Body of pancreas (tissue), 4 donors: Measurements from ENCODE around the gene EED. TPM values are rescaled to one million over a fixed set of nuclear protein-coding genes. Genes with fewer than 3 reads are reported as not detected.

ENCODE experiments used
- ATAC-seq: fragments of 150-250 bp; one replicate; pipeline ENCODE4 v1.9.1; 2016
- DNase-seq, 4 donors: peaks; one replicate each; pipeline ENCODE4 v3.0.0-alpha.2; 2019
- H3K27ac ChIP-seq, 4 donors: fragments of 200-600 bp; sonication (generic); 1 replicate in 3 of 4; 2 replicates in 1 of 4; pipeline versions ENCODE4 v1.5.1 to v1.6.1; 2016 to 2019; ENCODE audit warnings: mild to moderate bottlenecking in 1 of 4, mixed read lengths in 1 of 4, moderate library complexity in 1 of 4
- H3K27me3 ChIP-seq, 2 donors: fragments of 200-600 bp; sonication (generic); one replicate each; pipeline ENCODE4 v1.6.0; 2016; ENCODE audit warnings: mild to moderate bottlenecking in 1 of 2
- H3K36me3 ChIP-seq, 2 donors: fragments of 200-600 bp; sonication (generic); replicated peaks in 1 of 2; 2 replicates each; pipeline ENCODE4 v1.5.1; 2016; ENCODE audit warnings: low read depth in 2 of 2; ENCODE audit not compliant: insufficient read depth in 1 of 2
- H3K4me1 ChIP-seq: fragments of 200-600 bp; sonication (generic); one replicate; pipeline ENCODE4 v1.6.0; 2016
- H3K4me3 ChIP-seq, 2 donors: fragments of 200-600 bp; sonication (generic); 1 replicate in 1 of 2; 2 replicates in 1 of 2; pipeline ENCODE4 v1.5.1; 2016 to 2019
- H3K9me3 ChIP-seq, 3 donors: fragments of 200-600 bp; sonication (generic); 1 replicate in 2 of 3; 2 replicates in 1 of 3; pipeline ENCODE4 v1.5.1; 2016
- CTCF ChIP-seq, 7 experiments: fragments of 450-650 bp in 4 of 7; fragments of 200-600 bp in 3 of 7; sonication (generic) in 3 of 7; IDR thresholded peaks; one replicate each; pipeline ENCODE4 v1.5.1; 2016 to 2019; ENCODE audit warnings: antibody characterized with exemption in 7 of 7
- POLR2A ChIP-seq, 3 donors: fragments of 450-650 bp; IDR thresholded peaks; one replicate each; pipeline ENCODE4 v1.6.1; 2016; ENCODE audit warnings: antibody characterized with exemption in 3 of 3, mild to moderate bottlenecking in 2 of 3
- WGBS, 2 donors: methylation state at CpG; one replicate each; pipeline ENCODE4 v1.1.5; 2017; 5-methylcytosine and 5-hydroxymethylcytosine counted together
- intact Hi-C: fragments of 100-400 bp; cut with DNase I; formaldehyde crosslinking; loops from one replicate; pipeline ENCODE4 v1.15.1; 2023
- total RNA-seq, 2 donors: library from RNA; depleted of rRNA; stranded (reverse); fragments of >200 nt; gene quantifications; one replicate each; pipeline ENCODE4 v1.1.0, GENCODE V29; 2016

Gene EED
- total RNA-seq, 2 donors from 2014 or later = 14.5 to 20.1 TPM

- intact Hi-C loops = no loop called here
- no peak for TF ChIP-seq CTCF (IDR thresholded peaks at IDR 0.05)
- TF ChIP-seq POLR2A (IDR thresholded peaks at IDR 0.05) = no peak
- no peak overlapping the region for H3K4me3 ChIP-seq
- H3K4me1 ChIP-seq = no peaks in the 10 kb centered on the region
- H3K9me3 ChIP-seq = no peaks in the 10 kb centered on the region
- DNase-seq (no peak), ATAC-seq (no peak)
- H3K36me3 ChIP-seq = peaks cover 0 to 2% of the 10 kb centered on the region in 2 donors
- H3K27ac ChIP-seq = no peak overlapping the region
- no peaks in the 10 kb centered on the region for H3K27me3 ChIP-seq
Measured at GRCh38 chr11:86265194-86265593, 20.6 kb downstream of the EED start.

- H3K9me3 ChIP-seq = no peaks in the 10 kb centered on the region
- no peak overlapping the region for H3K27ac ChIP-seq
- WGBS, 2 donors = 61 to 67% methylated on average over 1 of the region's 1 CpG
- no peak for TF ChIP-seq CTCF (IDR thresholded peaks at IDR 0.05)
- no peak for TF ChIP-seq POLR2A (IDR thresholded peaks at IDR 0.05)
- ATAC-seq (no peak), DNase-seq (no peak)
- intact Hi-C loops = no loop called here
- H3K4me1 ChIP-seq = peaks cover 4% of the 10 kb centered on the region
- H3K36me3 ChIP-seq = no peaks in the 10 kb centered on the region
- no peak overlapping the region for H3K4me3 ChIP-seq
- no peaks in the 10 kb centered on the region for H3K27me3 ChIP-seq
Measured at GRCh38 chr11:86269645-86270044, 25.1 kb downstream of the EED start.

- Histone ChIP-seq H3K4me1 (peaks cover 17% of the 10 kb centered on the region), H3K27me3 (no peaks in the 10 kb centered on the region), H3K27ac (peak overlapping the region; percentile 0 to 49 (median 13)), H3K4me3 (no peak overlapping the region), H3K9me3 (no peaks in the 10 kb centered on the region), H3K36me3 (peaks cover 4 to 6% of the 10 kb centered on the region in 2 donors)
- whole genome bisulfite sequencing, 2 donors = 81 to 83% methylated on average over 6 of the region's 6 CpGs
- no peak for TF ChIP-seq CTCF (IDR thresholded peaks at IDR 0.05)
- TF ChIP-seq POLR2A (IDR thresholded peaks at IDR 0.05) = no peak
- no peak for ATAC-seq
- intact Hi-C loops = no loop called here
- no peak for DNase-seq
Measured at GRCh38 chr11:86274503-86274902, 29.9 kb downstream of the EED start.

GRCh38 chr11:86274999-86275398, 30.4 kb downstream of the EED start:
- H3K36me3 ChIP-seq = peaks cover 4 to 8% of the 10 kb centered on the region in 2 donors
- 21 to 25% methylated on average over 4 of the region's 4 CpGs for WGBS, 2 donors

More at GRCh38 chr11:86274999-86275398, 30.4 kb downstream of the EED start:
- peaks cover 17% of the 10 kb centered on the region for H3K4me1 ChIP-seq
- H3K27ac ChIP-seq = peak overlapping the region; percentile 2 to 15 (median 12)
- no peak for DNase-seq
- TF ChIP-seq CTCF (IDR thresholded peaks at IDR 0.05) = no peak
- no peak for TF ChIP-seq POLR2A (IDR thresholded peaks at IDR 0.05)
- ATAC-seq = no peak
- H3K9me3 ChIP-seq = no peaks in the 10 kb centered on the region
- H3K4me3 ChIP-seq = no peak overlapping the region
- intact Hi-C loops = no loop called here
- no peaks in the 10 kb centered on the region for H3K27me3 ChIP-seq
